GM12875 (cell line): ENCODE measurements around the gene PPP1R13B.
"Not testable (repeated sequence)": the region's sequence is repeated elsewhere in the genome, so short reads cannot be mapped to it uniquely, and the experiment has no call there.

Source experiments
- H3K4me3 ChIP-seq: one replicate; pipeline ENCODE4 v1.5.1; 2011; ENCODE audit warnings: low read depth, low read length, control low read depth
- TF ChIP-seq, protein P1 (sequence below): IDR thresholded peaks from 2 replicates; pipeline ENCODE4 v1.5.1; 2011; ENCODE audit warnings: low read depth, mild to moderate bottlenecking, control low read depth, inconsistent platforms, low read length, moderate library complexity, borderline replicate concordance; ENCODE audit not compliant: insufficient read depth

PPP1R13B gene

DNA sequence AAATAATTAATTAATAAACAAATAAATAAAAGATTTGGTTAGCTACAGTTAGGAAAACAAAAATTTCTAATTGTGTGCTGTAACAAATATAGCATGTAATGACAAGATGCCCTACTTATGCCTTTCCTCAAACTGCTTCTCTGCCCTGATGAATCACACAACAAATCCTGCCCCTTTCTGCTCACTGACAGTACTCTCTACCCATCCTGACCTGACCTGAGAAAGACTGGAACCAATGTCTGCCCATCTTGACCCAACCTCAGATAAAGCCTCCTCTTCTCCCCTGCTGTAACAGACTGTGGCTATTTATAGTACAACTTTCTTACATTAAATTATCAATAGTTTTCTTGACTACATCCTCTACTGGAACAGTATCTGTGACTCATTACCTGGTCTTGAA lies 43.7 kb downstream of the PPP1R13B start:
- TF ChIP-seq, protein P1, sequence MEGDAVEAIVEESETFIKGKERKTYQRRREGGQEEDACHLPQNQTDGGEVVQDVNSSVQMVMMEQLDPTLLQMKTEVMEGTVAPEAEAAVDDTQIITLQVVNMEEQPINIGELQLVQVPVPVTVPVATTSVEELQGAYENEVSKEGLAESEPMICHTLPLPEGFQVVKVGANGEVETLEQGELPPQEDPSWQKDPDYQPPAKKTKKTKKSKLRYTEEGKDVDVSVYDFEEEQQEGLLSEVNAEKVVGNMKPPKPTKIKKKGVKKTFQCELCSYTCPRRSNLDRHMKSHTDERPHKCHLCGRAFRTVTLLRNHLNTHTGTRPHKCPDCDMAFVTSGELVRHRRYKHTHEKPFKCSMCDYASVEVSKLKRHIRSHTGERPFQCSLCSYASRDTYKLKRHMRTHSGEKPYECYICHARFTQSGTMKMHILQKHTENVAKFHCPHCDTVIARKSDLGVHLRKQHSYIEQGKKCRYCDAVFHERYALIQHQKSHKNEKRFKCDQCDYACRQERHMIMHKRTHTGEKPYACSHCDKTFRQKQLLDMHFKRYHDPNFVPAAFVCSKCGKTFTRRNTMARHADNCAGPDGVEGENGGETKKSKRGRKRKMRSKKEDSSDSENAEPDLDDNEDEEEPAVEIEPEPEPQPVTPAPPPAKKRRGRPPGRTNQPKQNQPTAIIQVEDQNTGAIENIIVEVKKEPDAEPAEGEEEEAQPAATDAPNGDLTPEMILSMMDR = no peak
- H3K4me3 ChIP-seq = no peak overlapping the region

DNA sequence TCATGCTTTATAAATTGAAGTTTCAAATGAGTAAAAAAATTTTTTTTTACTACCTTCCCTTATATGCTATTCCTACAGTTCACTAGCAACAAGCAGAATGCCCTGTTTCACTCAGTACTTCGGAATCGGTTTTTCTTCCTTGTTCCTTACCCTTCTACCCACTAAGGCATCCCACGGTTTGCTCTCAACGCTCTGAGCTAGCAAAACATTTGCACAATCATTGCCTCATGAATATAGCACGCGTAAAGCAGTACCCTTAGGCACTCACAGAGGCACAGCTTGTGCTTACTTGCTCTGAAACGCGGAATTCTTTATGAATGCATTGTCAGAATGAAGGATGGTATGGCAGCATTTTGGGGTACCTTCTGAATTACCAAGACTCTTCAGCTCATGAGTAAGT lies 45.0 kb downstream of the PPP1R13B start:
- H3K4me3 ChIP-seq = no peak overlapping the region
- TF ChIP-seq, protein P1 = no peak

DNA sequence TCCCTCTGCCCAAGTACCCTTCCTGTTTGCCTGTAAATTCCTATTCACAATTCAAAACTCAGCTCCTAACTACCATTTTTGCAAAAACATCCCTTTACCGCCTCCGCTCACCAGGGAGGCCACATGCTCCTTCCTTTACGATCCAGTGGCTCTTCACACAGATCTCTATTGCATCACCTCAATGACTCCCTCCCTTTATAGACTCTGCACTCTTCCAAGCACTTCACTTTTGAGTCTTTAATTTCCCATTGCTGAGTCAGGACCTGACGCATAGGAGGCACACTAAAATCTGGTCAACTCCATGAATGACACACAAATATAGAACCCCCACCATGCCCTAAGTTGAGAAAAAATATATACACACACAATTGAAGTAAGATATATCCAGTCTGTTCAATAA lies 45.9 kb downstream of the PPP1R13B start:
- TF ChIP-seq, protein P1 = no peak
- no peak overlapping the region for H3K4me3 ChIP-seq

DNA sequence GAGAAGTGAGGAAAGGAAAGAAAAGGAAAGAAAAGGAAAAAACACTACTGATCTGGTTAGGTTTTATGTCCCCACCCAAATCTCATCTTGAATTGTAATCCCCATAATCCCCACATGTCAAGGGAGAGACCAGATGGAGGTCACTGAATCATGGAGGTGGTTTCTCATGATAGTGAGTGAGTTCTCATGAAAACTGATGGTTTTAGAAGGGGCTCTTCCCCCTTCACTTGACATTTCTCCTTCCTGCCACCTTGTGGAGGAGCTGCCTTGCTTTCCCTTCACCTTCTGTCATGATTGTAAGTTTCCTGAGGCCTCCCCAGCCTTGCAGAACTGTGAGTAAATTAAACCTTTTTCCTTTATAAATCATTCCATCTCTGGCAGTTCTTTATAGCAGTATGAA lies 54.2 kb downstream of the PPP1R13B start:
- H3K4me3 ChIP-seq = not testable (repeated sequence)

DNA sequence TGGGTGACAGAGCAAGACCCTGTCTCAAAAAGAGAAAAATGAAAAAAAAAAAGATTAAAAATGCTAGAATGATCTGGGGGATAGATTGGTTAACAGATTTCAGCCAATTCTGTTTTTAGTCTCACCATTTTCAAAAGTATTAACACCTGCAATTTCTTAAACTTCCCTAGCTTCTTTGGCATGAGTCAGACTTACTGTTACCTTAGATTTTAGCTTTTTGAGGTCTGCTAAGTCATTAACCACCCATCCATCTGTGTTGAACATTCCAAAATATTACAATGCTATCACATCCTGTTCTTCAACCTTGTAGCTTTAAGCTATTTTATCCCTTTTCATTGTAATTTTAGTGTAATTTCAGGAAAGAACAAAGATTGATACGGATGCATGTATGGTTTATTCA lies 59.3 kb downstream of the PPP1R13B start:
- no peak overlapping the region for H3K4me3 ChIP-seq
- TF ChIP-seq, protein P1 = no peak

DNA sequence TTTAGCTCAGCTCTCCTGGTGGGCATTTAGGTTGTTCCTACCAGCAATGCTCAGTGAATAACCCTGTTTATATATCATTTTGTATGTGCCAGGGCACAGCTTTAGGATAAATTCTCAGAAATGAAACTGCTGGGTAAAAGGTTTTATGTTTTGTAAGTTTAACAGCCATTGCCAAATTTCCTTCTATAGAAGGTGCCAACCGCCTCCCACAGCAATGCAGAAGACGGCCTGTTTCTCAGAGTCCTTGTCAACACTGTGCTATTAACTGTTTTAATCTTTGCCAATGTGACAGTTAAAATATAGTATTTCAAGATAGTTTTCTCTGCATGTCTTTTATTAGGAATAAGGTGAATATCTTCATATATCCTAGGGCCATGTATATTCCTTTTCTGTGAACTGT lies 65.0 kb downstream of the PPP1R13B start:
- no peak overlapping the region for H3K4me3 ChIP-seq
- TF ChIP-seq, protein P1 = no peak

DNA sequence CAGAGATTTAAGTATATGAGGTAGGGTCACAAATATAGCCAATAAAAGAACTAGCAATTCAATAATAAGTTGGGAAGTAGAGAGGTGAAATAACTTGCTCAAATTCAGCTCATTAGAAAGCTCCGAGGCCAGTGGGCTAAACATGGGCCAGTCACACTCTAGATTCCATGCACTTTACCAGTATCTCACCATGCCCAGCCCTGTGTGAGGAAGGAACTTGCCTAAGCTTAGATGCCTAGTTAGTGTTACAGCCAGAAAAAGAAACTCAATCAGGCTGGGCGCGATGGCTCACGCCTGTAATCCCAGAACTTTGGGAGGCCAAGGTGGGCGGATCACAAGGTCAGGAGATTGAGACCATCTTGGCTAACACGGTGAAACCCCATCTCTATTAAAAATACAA lies 71.1 kb downstream of the PPP1R13B start:
- not testable (repeated sequence) for H3K4me3 ChIP-seq

DNA sequence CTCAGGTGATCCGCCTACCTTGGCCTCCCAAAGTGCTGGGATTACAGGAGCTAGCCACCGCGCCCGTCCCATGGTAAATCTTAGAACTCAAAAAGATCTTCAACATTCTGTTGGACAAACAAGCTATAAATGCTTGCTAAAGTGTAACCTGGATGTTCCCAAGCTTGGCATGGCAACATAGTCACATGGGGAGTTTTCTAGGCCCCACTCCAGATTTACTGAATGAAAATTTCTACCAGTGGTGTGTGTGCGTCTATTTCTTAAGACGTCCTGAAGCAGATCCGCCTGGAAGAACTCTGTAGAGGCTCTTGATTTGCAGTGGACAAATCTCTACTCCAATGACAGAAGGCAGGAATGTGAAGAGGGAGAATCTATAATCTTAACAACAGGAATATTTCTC lies 71.9 kb downstream of the PPP1R13B start:
- no peak overlapping the region for H3K4me3 ChIP-seq
- TF ChIP-seq, protein P1 = no peak

DNA sequence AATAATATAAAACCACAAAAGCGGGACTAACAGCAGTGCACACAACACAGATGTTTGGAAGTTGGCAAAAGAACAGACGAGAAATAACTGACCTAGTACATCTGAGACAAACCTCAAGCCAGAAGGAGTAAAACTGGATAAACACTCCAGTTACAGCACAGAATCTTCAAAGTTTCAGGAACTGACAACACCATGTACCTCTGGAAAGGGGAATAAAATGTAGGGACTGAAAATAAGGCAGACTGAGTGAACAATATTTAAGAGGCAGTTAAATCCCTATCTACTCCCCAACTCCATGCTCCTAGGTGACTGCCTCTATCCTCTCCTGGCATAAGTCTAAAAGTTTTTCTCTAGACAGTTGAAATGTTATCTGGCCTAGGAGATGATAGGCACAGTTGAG lies 73.9 kb downstream of the PPP1R13B start:
- TF ChIP-seq, protein P1 = no peak
- H3K4me3 ChIP-seq = no peak overlapping the region
